A549 (cell line): ENCODE data around the gene EED.

Experiments used
- CHD2 ChIP-seq: fragments of 150-350 bp; IDR thresholded peaks from 2 replicates; pipeline ENCODE4 v1.6.1; 2014; ENCODE audit warnings: low read length; ENCODE audit not compliant: partially characterized antibody
- ELK1 ChIP-seq: fragments of 150-350 bp; IDR thresholded peaks from 2 replicates; pipeline ENCODE4 v1.6.1; 2014; ENCODE audit warnings: low read depth, mild to moderate bottlenecking, low read length
- EP300 ChIP-seq, 2 experiments: fragments of >200 bp; sonication (Bioruptor Twin); formaldehyde crosslinking; IDR thresholded peaks; 2 replicates in 1 of 2; 3 replicates in 1 of 2; pipeline ENCODE4 v1.6.1; 2016 to 2017
- KDM1A ChIP-seq: fragments of 200-600 bp; sonication (generic); IDR thresholded peaks from 2 replicates; pipeline ENCODE4 v1.6.1; 2016; ENCODE audit warnings: low read depth, mild to moderate bottlenecking
- MAFK ChIP-seq: fragments of 450-650 bp; IDR thresholded peaks from 2 replicates; pipeline ENCODE4 v1.6.1; 2014; ENCODE audit not compliant: partially characterized antibody
- POLR2A ChIP-seq: IDR thresholded peaks from 2 replicates; pipeline ENCODE4 v1.6.1; 2012; ENCODE audit warnings: mild to moderate bottlenecking, low read length
- RAD21 ChIP-seq, 2 experiments: fragments of >200 bp in 1 of 2; sonication (Bioruptor Twin) in 1 of 2; formaldehyde crosslinking in 1 of 2; IDR thresholded peaks in 1 of 2; conservative IDR thresholded peaks in 1 of 2; 2 replicates in 1 of 2; 3 replicates in 1 of 2; pipeline ENCODE4 v1.6.1; 2012 to 2018; ENCODE audit warnings: inconsistent platforms in 1 of 2
- TF ChIP-seq, protein P1 (sequence below): fragments of 200-600 bp; sonication (generic); IDR thresholded peaks from 2 replicates; pipeline ENCODE4 v1.6.1; 2016; ENCODE audit warnings: antibody characterized with exemption, mild to moderate bottlenecking, moderate library complexity
- TF ChIP-seq, protein P2 (sequence below): fragments of >200 bp; sonication (Bioruptor Twin); formaldehyde crosslinking; IDR thresholded peaks from 3 replicates; pipeline ENCODE4 v1.5.1; 2016

- TF ChIP-seq, protein P1, sequence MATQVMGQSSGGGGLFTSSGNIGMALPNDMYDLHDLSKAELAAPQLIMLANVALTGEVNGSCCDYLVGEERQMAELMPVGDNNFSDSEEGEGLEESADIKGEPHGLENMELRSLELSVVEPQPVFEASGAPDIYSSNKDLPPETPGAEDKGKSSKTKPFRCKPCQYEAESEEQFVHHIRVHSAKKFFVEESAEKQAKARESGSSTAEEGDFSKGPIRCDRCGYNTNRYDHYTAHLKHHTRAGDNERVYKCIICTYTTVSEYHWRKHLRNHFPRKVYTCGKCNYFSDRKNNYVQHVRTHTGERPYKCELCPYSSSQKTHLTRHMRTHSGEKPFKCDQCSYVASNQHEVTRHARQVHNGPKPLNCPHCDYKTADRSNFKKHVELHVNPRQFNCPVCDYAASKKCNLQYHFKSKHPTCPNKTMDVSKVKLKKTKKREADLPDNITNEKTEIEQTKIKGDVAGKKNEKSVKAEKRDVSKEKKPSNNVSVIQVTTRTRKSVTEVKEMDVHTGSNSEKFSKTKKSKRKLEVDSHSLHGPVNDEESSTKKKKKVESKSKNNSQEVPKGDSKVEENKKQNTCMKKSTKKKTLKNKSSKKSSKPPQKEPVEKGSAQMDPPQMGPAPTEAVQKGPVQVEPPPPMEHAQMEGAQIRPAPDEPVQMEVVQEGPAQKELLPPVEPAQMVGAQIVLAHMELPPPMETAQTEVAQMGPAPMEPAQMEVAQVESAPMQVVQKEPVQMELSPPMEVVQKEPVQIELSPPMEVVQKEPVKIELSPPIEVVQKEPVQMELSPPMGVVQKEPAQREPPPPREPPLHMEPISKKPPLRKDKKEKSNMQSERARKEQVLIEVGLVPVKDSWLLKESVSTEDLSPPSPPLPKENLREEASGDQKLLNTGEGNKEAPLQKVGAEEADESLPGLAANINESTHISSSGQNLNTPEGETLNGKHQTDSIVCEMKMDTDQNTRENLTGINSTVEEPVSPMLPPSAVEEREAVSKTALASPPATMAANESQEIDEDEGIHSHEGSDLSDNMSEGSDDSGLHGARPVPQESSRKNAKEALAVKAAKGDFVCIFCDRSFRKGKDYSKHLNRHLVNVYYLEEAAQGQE: no peak
- TF ChIP-seq, protein P2, sequence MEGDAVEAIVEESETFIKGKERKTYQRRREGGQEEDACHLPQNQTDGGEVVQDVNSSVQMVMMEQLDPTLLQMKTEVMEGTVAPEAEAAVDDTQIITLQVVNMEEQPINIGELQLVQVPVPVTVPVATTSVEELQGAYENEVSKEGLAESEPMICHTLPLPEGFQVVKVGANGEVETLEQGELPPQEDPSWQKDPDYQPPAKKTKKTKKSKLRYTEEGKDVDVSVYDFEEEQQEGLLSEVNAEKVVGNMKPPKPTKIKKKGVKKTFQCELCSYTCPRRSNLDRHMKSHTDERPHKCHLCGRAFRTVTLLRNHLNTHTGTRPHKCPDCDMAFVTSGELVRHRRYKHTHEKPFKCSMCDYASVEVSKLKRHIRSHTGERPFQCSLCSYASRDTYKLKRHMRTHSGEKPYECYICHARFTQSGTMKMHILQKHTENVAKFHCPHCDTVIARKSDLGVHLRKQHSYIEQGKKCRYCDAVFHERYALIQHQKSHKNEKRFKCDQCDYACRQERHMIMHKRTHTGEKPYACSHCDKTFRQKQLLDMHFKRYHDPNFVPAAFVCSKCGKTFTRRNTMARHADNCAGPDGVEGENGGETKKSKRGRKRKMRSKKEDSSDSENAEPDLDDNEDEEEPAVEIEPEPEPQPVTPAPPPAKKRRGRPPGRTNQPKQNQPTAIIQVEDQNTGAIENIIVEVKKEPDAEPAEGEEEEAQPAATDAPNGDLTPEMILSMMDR: no peak
- TF ChIP-seq RAD21 (conservative IDR thresholded peaks at IDR 0.05 in 1 of 2, IDR thresholded peaks at IDR 0.05 in 1 of 2) (no peak), MAFK (no peak), CHD2 (no peak), EP300 (IDR thresholded peaks at IDR 0.05) (no peak), KDM1A (no peak), POLR2A (no peak), ELK1 (no peak)
Observed at GRCh38 chr11:86245369-86246292, 1.1 kb downstream of the EED start.
